ENCODE results near the gene RAB44.

GRCh38 chr6:36771145-36771544 lies 73.5 kb downstream of the RAB44 start:
- no peak for TF ChIP-seq POLR2A (IDR thresholded peaks at IDR 0.05)
- no peak for TF ChIP-seq CTCF (IDR thresholded peaks at IDR 0.05)

Data from right lobe of liver (tissue), 4 donors.